HCT116 (cell line): ENCODE data around the gene FAM171A2. TPM values are rescaled to one million over a fixed set of nuclear protein-coding genes. Genes with fewer than 3 reads are reported as not detected.

Experiments used
- ATAC-seq: fragments of 200-7000 bp; cut with Tn5 transposase; 2 replicates; pipeline ENCODE4 v1.9.1; 2020; ENCODE audit warnings: mild to moderate bottlenecking, moderate library complexity
- BruUV-seq: library from RNA; stranded (reverse); fragments of 400-500 nt; replicated peaks from 2 replicates; lab custom pipeline; 2021; lab: Mats Ljungman, UMichigan
- CTCF ChIA-PET: fragments of 300-600 bp; sonication (Branson Sonifier 250); formaldehyde crosslinking; loops from one replicate; lab custom pipeline; 2021; ENCODE audit warnings: antibody characterized with exemption; lab: Charles Lee
- POLR2A ChIA-PET: fragments of 300-600, 350-600 bp; sonication (Branson Sonifier 250); formaldehyde crosslinking; loops from one replicate; lab custom pipeline; 2021; ENCODE audit warnings: antibody characterized with exemption; lab: Charles Lee
- RAD21 ChIA-PET, 2 experiments: fragments of 300-600 bp; sonication (Branson Sonifier 250); formaldehyde crosslinking; loops; one replicate each; lab custom pipeline; 2023; ENCODE audit warnings: low total read pairs in 2 of 2; ENCODE audit not compliant: uncharacterized antibody in 2 of 2, unreplicated experiment in 2 of 2, low non-redundant PET in 1 of 2; lab: Charles Lee
- DNase-seq: peaks from one replicate; pipeline ENCODE4 v3.0.0-alpha.2; 2010; ENCODE audit warnings: low read depth, low spot score
- H2AFZ ChIP-seq: fragments of 200-600 bp; shearing (Covaris generic), sonication (generic); 2 replicates; pipeline ENCODE4 v1.6.1; 2017; ENCODE audit warnings: low read depth, mixed run types, mixed read lengths, antibody characterized with exemption, low read length; ENCODE audit not compliant: poor library complexity, severe bottlenecking
- H3K27ac ChIP-seq: 2 replicates; pipeline ENCODE4 v1.5.1; 2012; ENCODE audit warnings: low read depth, low read length
- H3K27me3 ChIP-seq: fragments of 200-600 bp; sonication (generic); 2 replicates; pipeline ENCODE4 v1.6.1; 2016; ENCODE audit warnings: mixed run types, low read length, mixed read lengths; ENCODE audit not compliant: insufficient read depth
- H3K36me3 ChIP-seq, 2 experiments: fragments of 200-500 bp in 1 of 2; fragments of 200-600 bp in 1 of 2; sonication (Bioruptor generic) in 1 of 2; sonication (generic) in 1 of 2; 2 replicates each; pipeline versions ENCODE4 v1.5.1 to v1.6.1; 2014 to 2016; ENCODE audit warnings: low read length in 2 of 2, inconsistent platforms in 1 of 2, mixed read lengths in 1 of 2, mixed run types in 1 of 2; ENCODE audit not compliant: insufficient read depth in 2 of 2, control insufficient read depth in 1 of 2
- H3K4me1 ChIP-seq, 2 experiments: fragments of 200-600 bp in 1 of 2; sonication (generic) in 1 of 2; 2 replicates each; pipeline versions ENCODE4 v1.5.1 to v1.6.1; 2012 to 2017; ENCODE audit warnings: low read length in 2 of 2, inconsistent platforms in 1 of 2, mild to moderate bottlenecking in 1 of 2, mixed read lengths in 1 of 2, mixed run types in 1 of 2, moderate library complexity in 1 of 2; ENCODE audit not compliant: insufficient read depth in 2 of 2, control insufficient read depth in 1 of 2
- H3K4me2 ChIP-seq: fragments of 200-600 bp; sonication (generic); 2 replicates; pipeline ENCODE4 v1.6.1; 2017; ENCODE audit warnings: mixed run types, low read length, mixed read lengths
- H3K4me3 ChIP-seq, 2 experiments: fragments of 200-600 bp in 1 of 2; sonication (generic) in 1 of 2; replicated peaks in 1 of 2; 2 replicates each; pipeline ENCODE4 v1.5.1; 2011 to 2016; ENCODE audit warnings: low read length in 2 of 2, control low read depth in 1 of 2, low read depth in 1 of 2, mild to moderate bottlenecking in 1 of 2, mixed read lengths in 1 of 2, mixed run types in 1 of 2
- H3K79me2 ChIP-seq: fragments of 200-600 bp; sonication (generic); 2 replicates; pipeline ENCODE4 v1.6.1; 2017; ENCODE audit warnings: mild to moderate bottlenecking, mixed run types, low read length, moderate library complexity, mixed read lengths; ENCODE audit not compliant: insufficient read depth
- H3K9ac ChIP-seq: fragments of 200-600 bp; sonication (generic); 2 replicates; pipeline ENCODE4 v1.6.1; 2016; ENCODE audit warnings: low read length, mixed read lengths
- H3K9me2 ChIP-seq: fragments of 200-600 bp; sonication (generic), shearing (Covaris generic); 2 replicates; pipeline ENCODE4 v1.6.1; 2017; ENCODE audit warnings: mixed run types, mild to moderate bottlenecking, moderate library complexity; ENCODE audit not compliant: insufficient read depth
- H3K9me3 ChIP-seq, 2 experiments: fragments of 200-500 bp in 1 of 2; fragments of 200-600 bp in 1 of 2; sonication (Bioruptor generic) in 1 of 2; sonication (generic) in 1 of 2; 2 replicates each; pipeline ENCODE4 v1.6.1; 2014 to 2017; ENCODE audit warnings: low read length in 2 of 2, mixed read lengths in 2 of 2, inconsistent platforms in 1 of 2, low read depth in 1 of 2, mild to moderate bottlenecking in 1 of 2, mixed run types in 1 of 2, moderate library complexity in 1 of 2; ENCODE audit not compliant: control insufficient read depth in 1 of 2, insufficient read depth in 1 of 2
- H4K20me1 ChIP-seq: fragments of 200-600 bp; sonication (generic), shearing (Covaris generic); 2 replicates; pipeline ENCODE4 v1.6.1; 2017; ENCODE audit warnings: mixed run types, mild to moderate bottlenecking, moderate library complexity; ENCODE audit not compliant: insufficient read depth
- CBX3 ChIP-seq: IDR thresholded peaks from 2 replicates; pipeline ENCODE4 v1.6.1; 2012; ENCODE audit warnings: low read depth
- CEBPB ChIP-seq: IDR thresholded peaks from 2 replicates; pipeline ENCODE4 v1.6.1; 2012; ENCODE audit warnings: low read depth
- EZH2 ChIP-seq: fragments of 200-600 bp; sonication (generic); IDR thresholded peaks from 2 replicates; pipeline ENCODE4 v1.6.1; 2017; ENCODE audit warnings: antibody characterized with exemption, mixed run types
- EZH2phosphoT487 ChIP-seq: fragments of 200-600 bp; IDR thresholded peaks from 2 replicates; pipeline ENCODE4 v1.6.1; 2018; ENCODE audit warnings: antibody characterized with exemption, borderline replicate concordance
- FOSL1 ChIP-seq: IDR thresholded peaks from 2 replicates; pipeline ENCODE4 v1.6.1; 2012; ENCODE audit warnings: low read depth
- JUND ChIP-seq: IDR thresholded peaks from 2 replicates; pipeline ENCODE4 v1.6.1; 2012
- POLR2AphosphoS5 ChIP-seq: IDR thresholded peaks from 2 replicates; pipeline ENCODE4 v1.6.1; 2011; ENCODE audit warnings: mild to moderate bottlenecking, low read depth, low read length, moderate library complexity
- SP1 ChIP-seq: IDR thresholded peaks from 2 replicates; pipeline ENCODE4 v1.6.1; 2012; ENCODE audit warnings: low read depth
- YY1 ChIP-seq: IDR thresholded peaks from 2 replicates; pipeline ENCODE4 v1.6.1; 2011; ENCODE audit warnings: low read length, low read depth, moderate library complexity, mild to moderate bottlenecking; ENCODE audit not compliant: insufficient replicate concordance; ENCODE audit errors: extremely low read depth
- ZFX ChIP-seq: fragments of 450-650 bp; IDR thresholded peaks from 2 replicates; pipeline ENCODE4 v1.6.1; 2017
- ZNF274 ChIP-seq: fragments of 200-500 bp; sonication (Bioruptor generic); IDR thresholded peaks from 2 replicates; pipeline ENCODE4 v1.6.1; 2014; ENCODE audit warnings: mild to moderate bottlenecking, low read depth, low read length, inconsistent platforms
- intact Hi-C: fragments of 100-400 bp; cut with micrococcal nuclease; formaldehyde crosslinking; loops from 2 replicates; pipeline ENCODE4 v1.10.0; 2022
- total RNA-seq: library from RNA; stranded (reverse); gene quantifications from one replicate; pipeline ENCODE4 v1.2.1, GENCODE V29; 2021; ENCODE audit not compliant: unreplicated experiment
- TF ChIP-seq, protein P1 (sequence below): IDR thresholded peaks from 2 replicates; pipeline ENCODE4 v1.6.1; 2012

Gene FAM171A2
- total RNA-seq, 1 experiment from 2014 or later = 18.0 TPM

DNA sequence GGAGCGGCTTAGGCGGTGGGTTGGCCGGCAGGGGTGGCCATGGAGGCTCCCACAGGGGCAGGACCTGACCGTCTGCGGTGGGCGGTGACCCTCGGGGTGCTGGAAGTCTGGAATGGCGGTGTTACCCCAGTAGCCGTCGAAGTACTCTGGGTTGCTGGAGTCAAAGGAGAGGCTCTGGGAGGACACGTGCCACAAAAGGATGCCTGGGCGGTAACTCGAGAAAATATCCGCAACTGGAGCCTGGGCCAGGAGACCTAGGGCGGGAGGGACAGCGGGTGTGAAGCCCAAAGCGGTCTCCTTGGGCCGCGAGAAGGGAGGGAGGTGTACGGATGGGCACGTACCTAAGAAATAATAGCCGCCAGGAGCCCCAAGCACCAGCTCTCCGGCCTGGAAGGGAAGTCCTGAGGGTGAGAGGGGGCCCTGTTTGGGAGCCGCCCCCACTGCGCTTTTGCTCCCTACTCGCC lies 21.2 kb upstream of the FAM171A2 start:
- peaks cover 4 to 18% of the 10 kb centered on the region in 2 experiments; a peak in 3 of 4 replicates for H3K4me1 ChIP-seq
- peak overlapping the region; percentile 57 to 67 for H3K4me3 ChIP-seq
- H3K27ac ChIP-seq = peak overlapping the region; percentile 29; the same call in 1 of the 2 replicates
- DNase-seq = no peak
- peak overlapping the region; percentile 98 for H3K4me2 ChIP-seq
- H2AFZ ChIP-seq = peak overlapping the region; percentile 88
- no peaks in the 10 kb centered on the region for H3K9me3 ChIP-seq
- H3K9ac ChIP-seq = peak overlapping the region; percentile 77
- ChIA-PET RAD21 (no interaction called here), CTCF (interaction anchor here (0.9 to 1.2 kb wide), 4 partner anchors 9 to 175 kb away, joined by 3 to 9 read pairs (median 3); partner anchors contain the start of gene FAM171A2), POLR2A (interaction anchor here (0.9 to 1.5 kb wide), 4 partner anchors 9 to 22 kb away, joined by 3 to 7 read pairs (median 6); partner anchors contain the start of gene FAM171A2)
- H3K9me2 ChIP-seq = no peaks in the 10 kb centered on the region
- BruUV-seq = no TSS peak
- TF ChIP-seq ZFX = no peak
- TF ChIP-seq CEBPB = no peak
- no peak for TF ChIP-seq POLR2AphosphoS5
- TF ChIP-seq YY1 = no peak
- no peak for TF ChIP-seq SP1
- TF ChIP-seq CBX3 = no peak
- TF ChIP-seq, protein P1, sequence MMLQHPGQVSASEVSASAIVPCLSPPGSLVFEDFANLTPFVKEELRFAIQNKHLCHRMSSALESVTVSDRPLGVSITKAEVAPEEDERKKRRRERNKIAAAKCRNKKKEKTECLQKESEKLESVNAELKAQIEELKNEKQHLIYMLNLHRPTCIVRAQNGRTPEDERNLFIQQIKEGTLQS = no peak
- TF ChIP-seq FOSL1 = no peak
- TF ChIP-seq JUND = no peak
- no peak for TF ChIP-seq EZH2phosphoT487
- no peak for TF ChIP-seq EZH2
- no peak for TF ChIP-seq ZNF274
- H3K36me3 ChIP-seq = no peaks in the 10 kb centered on the region
- H3K79me2 ChIP-seq = no peaks in the 10 kb centered on the region
- H3K27me3 ChIP-seq = no peaks in the 10 kb centered on the region
- no peak for ATAC-seq
- intact Hi-C loops = no loop called here
- no peaks in the 10 kb centered on the region for H4K20me1 ChIP-seq
